HG03097 (cell line): ENCODE results near the gene STRBP.

Experiments used
- ATAC-seq: cut with Tn5 transposase; IDR thresholded peaks from one replicate; pipeline ENCODE4 v1.9.1; 2021; ENCODE audit not compliant: unreplicated experiment, low FRiP score

STRBP gene

GRCh38 chr9:123150708-123151503, 117.5 kb downstream of the STRBP start:
- no peak for ATAC-seq

- ATAC-seq: no peak
Observed at GRCh38 chr9:123149067-123149466, 119.3 kb downstream of the STRBP start.

- no peak for ATAC-seq
Observed at GRCh38 chr9:123138163-123138562, 130.2 kb downstream of the STRBP start.

DNA sequence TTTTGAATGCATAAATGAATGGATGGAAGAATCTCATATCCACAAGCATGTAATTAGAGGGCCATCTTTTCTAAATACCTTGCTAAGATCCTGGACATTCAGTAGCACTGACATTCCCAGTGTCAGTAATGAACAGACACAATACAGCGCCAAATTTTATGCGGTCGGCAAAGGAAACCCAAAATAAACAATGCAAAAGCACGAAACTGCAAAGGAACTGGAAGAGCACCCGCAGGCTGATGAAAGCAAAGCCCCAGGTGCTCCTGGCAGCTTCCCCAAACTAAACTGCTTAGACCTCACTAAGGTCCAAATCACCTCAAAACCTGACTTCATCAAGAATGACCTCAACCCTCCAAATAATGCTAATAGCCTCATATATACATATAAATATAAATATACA, 133.0 kb downstream of the STRBP start:
- no peak for ATAC-seq

DNA sequence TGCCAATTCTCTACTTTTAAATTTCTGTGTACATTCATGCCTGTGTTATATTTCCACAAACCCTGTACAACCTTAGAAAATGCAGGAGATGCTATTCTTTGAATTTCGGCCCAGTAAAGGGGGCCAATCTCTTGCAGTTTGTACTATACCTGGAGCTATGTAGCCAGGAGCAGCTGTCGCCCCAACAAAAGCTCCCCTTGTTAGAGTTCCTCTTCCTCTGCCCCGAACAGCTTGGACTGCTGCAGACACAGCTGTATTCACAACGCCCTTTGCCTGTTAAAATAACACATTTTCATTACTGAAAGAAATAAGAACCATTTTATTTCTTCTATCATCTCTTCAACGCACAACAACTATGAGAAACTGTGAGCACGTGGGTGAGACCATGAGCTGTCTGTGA, 135.7 kb downstream of the STRBP start:
- no peak for ATAC-seq

GRCh38 chr9:123131993-123132392, 136.4 kb downstream of the STRBP start:
- ATAC-seq: no peak

DNA sequence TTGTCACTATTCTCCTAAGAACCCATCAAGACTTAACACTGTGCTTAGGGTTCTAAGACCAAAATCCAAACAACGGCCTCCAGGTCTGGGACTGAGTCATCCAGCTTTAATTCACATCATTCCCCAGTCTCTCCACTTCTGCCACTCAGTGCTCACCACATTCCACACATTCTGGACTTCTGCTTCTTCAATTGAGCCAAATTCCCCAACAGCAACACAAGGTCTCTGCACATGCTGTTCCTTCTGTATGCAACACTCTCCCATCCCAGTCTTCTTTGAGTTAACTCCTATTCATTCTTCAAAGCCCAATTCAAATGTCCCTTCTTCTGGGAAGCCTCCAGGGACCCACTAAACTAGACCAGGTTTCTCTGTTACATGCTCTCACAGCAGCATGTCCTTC, 137.1 kb downstream of the STRBP start:
- ATAC-seq: no peak

- ATAC-seq: no peak
Observed at GRCh38 chr9:123129423-123129822, 139.0 kb downstream of the STRBP start.

GRCh38 chr9:123128591-123128990, 139.8 kb downstream of the STRBP start:
- ATAC-seq: no peak

DNA sequence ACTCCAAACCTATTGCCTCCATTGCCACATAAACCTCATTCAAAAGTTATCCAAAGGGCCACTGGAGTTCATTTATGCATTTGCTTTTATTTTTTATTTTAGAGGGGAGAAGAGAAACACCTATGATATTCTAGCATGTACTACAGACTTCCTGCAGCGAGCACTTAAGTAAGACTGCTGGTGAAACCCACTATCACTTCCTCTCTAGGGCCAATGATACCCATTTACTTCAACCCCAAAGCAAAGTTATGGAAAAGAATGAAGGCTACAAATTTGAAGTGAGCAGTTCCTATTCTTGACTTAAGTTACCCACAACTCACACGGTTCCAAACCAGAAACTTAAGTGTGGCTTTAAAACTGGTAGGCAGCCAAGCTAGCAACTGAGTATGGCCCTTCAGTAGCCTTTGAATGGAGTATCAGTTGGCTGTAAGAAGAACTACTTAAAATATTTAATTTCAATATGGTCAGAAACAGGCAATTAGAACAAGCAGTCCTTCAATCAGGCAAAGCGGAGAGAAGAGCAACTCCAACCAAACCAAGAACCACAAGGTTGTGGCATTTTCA, 140.8 kb downstream of the STRBP start:
- ATAC-seq: no peak

DNA sequence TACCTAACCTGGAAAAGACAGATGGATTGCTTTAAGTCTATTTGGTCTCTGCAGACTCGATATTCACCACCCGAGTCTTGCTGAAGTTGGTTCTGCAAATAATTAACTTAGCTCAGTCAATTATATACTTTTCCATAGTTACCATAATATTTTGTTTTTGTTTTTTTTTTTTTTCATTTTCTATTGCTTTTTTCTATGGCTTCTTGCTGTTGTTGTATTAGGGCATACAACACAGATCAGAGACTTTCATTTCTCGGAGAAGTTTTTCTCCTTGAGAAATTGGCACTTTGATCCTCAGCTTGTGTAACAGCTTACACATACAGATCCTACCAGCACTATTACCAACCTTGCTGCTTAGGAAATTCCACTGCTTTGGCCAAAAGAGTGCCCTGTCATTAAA, 146.9 kb downstream of the STRBP start:
- ATAC-seq: no peak

- ATAC-seq: no peak
Observed at GRCh38 chr9:123120953-123121352, 147.4 kb downstream of the STRBP start.

DNA sequence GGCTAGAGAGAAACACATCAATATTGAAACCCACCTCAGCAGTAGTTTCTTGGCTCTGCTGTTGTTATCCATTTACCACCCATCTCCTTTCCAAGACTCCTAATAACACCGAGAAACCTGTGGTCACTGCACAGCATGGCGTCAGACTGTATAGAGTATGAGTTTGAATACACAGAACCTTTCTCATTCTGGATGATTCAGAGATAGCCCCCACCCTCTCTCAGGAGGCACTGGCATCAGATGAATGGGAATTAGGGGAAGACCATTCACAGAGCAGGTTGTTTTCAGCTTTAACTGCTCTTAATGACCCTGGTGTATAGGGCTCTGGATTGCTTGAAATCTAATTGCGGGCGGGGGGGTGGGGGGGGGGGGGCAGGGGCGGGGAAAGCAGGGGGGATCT, 148.3 kb downstream of the STRBP start:
- ATAC-seq: no peak

GRCh38 chr9:123119566-123119965, 148.8 kb downstream of the STRBP start:
- ATAC-seq: no peak

GRCh38 chr9:123116036-123116435, 152.3 kb downstream of the STRBP start:
- ATAC-seq: no peak

DNA sequence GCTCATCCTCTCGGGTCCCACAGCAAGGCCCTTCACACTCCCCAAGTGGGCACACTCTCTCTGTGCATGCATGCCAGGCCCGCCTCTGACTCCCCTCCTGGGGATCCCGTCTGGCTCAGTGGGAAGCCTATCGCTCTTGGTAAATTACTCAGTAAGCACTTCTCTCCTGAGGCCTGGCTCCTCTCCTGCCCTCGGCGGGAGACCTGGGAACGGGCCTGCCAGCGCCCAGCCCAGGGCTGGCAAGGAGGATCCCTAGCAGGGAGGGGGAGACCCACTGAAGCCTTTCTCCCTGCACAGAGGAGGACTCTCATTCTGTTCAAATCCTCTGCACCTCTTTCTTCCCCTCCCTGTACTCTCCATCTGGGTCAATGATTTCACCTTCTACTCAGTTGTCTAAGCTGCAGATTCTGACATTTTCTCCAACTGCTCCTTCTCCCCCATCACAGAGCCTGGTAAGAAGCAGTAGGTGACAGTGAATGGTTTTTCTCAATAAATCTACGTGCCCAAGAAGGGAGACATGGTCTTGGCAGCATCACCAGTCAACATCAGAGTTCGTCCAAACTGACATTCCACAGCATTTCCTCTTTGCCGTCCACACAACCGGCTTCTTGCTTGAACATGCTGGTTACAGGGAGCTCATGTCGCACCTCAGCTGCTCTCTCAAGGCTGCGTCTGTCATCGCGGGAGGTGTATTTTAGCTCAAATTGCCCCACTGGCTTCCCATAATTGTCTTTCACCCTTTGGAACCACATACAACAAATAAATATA, 153.1 kb downstream of the STRBP start:
- ATAC-seq: no peak

DNA sequence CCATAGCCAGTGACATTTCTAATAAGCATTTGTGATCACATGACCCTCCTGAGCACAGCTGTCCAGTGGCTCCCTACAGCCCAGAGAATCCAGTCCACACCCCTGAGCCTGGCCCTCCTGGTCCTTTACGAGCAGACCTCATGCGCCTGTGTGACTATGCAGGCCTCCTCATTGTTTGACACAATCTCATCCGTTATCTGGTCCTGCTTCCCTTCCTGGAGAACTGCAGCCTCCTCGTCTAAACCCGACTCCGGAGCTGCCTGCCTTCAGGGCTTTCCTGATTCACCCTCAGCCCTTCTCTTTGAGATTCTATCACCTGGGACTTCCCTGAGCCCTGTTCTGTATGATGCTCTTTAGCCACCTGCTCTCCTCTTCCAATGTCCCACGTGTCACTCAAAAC, 155.2 kb downstream of the STRBP start:
- ATAC-seq: no peak

DNA sequence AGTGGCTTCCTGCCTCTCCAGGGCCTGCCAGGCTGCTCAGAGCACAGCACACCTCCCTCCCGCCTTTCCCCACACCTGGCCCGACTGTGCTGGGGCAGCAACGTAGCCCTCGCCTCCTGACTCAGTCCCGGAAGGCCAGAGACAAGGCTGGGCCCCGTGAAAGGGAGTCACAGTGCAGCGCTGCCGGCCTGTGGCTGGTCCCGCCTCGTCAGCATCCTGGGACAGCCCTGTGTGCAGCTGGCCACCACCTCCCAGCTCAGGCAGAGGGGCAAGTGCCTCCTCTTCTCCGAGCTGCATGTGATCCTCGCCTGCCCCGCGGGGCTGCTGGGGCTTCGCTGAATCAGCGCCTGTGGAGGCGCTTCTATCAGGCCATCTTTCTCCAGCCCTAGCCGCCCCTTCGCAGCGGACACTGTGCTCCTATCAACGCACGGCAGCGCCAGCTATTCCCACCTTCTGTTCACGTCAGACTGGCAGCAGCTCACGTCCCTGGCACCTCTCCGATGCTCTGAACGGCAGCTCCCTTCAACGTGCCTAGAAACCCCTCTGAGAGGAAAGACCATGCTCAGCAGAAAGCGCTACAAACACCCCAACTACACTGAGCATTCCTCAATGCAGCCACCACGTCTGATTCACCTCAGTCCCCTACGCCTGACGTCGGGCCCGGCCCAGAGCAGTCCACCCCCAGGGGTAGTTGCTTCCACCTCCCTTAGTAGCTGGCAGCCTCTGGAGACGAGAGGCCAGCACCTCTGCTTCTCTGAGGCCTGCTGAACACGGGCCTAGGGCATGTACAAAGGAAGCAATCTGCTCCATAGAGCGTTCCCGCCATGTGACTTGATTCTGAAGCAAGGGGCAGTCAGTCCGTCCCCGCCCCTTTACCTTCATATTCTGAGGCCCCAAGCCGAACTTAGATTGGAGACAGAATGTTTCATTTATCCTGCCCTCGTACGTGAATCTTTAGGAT, 156.1 kb downstream of the STRBP start:
- no peak for ATAC-seq

GRCh38 chr9:123111427-123112014, 156.9 kb downstream of the STRBP start:
- no peak for ATAC-seq
